ENCODE data around the gene B9D1. TPM values are rescaled to one million over a fixed set of nuclear protein-coding genes. Genes with fewer than 3 reads are reported as not detected.

B9D1 gene
- total and polyA plus RNA-seq, 9 of the 15 experiments (the other 6 are each of a cell fraction or from before 2014, with no cell fraction given) = 8.9 to 28.0 (median 17.9) TPM

DNA sequence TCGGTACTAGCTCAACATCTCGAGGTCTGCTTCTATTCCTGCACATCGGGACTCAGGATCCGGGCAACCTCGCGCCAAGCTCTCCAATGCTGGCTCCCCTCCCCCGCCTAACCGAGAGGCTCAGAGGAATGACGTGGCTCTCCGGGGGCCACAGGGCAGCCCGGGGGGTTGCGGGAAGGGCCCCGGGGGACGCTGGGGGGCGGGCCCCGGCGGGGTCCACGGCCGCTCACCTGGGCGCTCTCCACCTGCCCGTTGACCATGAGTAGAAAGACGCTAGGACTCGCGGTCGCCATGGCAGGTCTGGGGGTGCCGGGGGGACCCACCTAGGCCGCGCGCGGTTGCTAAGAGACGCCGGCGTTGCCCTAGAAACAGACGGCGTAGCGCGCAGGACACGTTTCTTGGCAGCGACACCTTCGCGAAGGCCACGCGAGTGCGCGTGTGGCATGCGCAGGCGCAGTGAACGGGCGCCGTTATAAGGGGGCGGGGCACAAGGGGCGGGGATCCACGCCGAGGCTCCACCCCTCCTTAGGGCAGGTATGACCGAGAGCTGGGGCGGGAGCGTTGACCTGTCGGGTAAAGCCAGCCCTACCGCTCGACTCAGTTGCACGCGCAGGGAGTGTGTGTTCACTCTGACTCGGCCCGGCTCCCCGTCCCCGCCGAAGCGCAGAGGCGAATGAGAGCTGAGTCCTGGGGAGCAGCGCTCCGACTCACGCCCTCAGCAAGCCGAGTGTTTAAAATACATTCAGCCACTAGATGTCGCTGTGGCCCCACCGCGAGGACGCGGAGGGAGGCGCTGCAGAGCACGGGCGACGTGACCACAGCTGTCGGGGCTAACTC, at the start of gene B9D1 (continued):
- TF ChIP-seq TBP (optimal IDR thresholded peaks at IDR 0.05; ENCODE audit: low read depth, low read length) (peak; percentile 46), GABPB1 (CRISPR knock-in tag; IDR thresholded peaks at IDR 0.05) (peak; percentile 66), RBFOX2 (IDR thresholded peaks at IDR 0.05; ENCODE audit: low read depth, low read length) (peak; percentile 67), TEAD1 (CRISPR knock-in tag; IDR thresholded peaks at IDR 0.05) (peak in 1 of 2 experiments; percentile 45; a peak in 1 of 4 replicates), CTBP1 (IDR thresholded peaks at IDR 0.05; ENCODE audit: borderline replicate concordance) (peak; percentile 24; the same call in 1 of the 2 replicates), ZC3H8 (IDR thresholded peaks at IDR 0.05) (no peak), HMG20B (CRISPR knock-in tag; IDR thresholded peaks at IDR 0.05) (no peak), ATF1 (CRISPR knock-in tag; IDR thresholded peaks at IDR 0.05) (peak; percentile 23; the same call in 1 of the 2 replicates), ATF1 (tag; IDR thresholded peaks at IDR 0.05) (peak; percentile 74)
- TF ChIP-seq, protein P1, sequence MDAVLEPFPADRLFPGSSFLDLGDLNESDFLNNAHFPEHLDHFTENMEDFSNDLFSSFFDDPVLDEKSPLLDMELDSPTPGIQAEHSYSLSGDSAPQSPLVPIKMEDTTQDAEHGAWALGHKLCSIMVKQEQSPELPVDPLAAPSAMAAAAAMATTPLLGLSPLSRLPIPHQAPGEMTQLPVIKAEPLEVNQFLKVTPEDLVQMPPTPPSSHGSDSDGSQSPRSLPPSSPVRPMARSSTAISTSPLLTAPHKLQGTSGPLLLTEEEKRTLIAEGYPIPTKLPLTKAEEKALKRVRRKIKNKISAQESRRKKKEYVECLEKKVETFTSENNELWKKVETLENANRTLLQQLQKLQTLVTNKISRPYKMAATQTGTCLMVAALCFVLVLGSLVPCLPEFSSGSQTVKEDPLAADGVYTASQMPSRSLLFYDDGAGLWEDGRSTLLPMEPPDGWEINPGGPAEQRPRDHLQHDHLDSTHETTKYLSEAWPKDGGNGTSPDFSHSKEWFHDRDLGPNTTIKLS (IDR thresholded peaks at IDR 0.05; ENCODE audit: borderline replicate concordance, low read depth) = peak; percentile 47; the same call in 1 of the 2 replicates
- TF ChIP-seq, protein P2, sequence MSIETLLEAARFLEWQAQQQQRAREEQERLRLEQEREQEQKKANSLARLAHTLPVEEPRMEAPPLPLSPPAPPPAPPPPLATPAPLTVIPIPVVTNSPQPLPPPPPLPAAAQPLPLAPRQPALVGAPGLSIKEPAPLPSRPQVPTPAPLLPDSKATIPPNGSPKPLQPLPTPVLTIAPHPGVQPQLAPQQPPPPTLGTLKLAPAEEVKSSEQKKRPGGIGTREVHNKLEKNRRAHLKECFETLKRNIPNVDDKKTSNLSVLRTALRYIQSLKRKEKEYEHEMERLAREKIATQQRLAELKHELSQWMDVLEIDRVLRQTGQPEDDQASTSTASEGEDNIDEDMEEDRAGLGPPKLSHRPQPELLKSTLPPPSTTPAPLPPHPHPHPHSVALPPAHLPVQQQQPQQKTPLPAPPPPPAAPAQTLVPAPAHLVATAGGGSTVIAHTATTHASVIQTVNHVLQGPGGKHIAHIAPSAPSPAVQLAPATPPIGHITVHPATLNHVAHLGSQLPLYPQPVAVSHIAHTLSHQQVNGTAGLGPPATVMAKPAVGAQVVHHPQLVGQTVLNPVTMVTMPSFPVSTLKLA (conservative IDR thresholded peaks at IDR 0.05) = peak; percentile 86 to 90
- TF ChIP-seq, protein P3, sequence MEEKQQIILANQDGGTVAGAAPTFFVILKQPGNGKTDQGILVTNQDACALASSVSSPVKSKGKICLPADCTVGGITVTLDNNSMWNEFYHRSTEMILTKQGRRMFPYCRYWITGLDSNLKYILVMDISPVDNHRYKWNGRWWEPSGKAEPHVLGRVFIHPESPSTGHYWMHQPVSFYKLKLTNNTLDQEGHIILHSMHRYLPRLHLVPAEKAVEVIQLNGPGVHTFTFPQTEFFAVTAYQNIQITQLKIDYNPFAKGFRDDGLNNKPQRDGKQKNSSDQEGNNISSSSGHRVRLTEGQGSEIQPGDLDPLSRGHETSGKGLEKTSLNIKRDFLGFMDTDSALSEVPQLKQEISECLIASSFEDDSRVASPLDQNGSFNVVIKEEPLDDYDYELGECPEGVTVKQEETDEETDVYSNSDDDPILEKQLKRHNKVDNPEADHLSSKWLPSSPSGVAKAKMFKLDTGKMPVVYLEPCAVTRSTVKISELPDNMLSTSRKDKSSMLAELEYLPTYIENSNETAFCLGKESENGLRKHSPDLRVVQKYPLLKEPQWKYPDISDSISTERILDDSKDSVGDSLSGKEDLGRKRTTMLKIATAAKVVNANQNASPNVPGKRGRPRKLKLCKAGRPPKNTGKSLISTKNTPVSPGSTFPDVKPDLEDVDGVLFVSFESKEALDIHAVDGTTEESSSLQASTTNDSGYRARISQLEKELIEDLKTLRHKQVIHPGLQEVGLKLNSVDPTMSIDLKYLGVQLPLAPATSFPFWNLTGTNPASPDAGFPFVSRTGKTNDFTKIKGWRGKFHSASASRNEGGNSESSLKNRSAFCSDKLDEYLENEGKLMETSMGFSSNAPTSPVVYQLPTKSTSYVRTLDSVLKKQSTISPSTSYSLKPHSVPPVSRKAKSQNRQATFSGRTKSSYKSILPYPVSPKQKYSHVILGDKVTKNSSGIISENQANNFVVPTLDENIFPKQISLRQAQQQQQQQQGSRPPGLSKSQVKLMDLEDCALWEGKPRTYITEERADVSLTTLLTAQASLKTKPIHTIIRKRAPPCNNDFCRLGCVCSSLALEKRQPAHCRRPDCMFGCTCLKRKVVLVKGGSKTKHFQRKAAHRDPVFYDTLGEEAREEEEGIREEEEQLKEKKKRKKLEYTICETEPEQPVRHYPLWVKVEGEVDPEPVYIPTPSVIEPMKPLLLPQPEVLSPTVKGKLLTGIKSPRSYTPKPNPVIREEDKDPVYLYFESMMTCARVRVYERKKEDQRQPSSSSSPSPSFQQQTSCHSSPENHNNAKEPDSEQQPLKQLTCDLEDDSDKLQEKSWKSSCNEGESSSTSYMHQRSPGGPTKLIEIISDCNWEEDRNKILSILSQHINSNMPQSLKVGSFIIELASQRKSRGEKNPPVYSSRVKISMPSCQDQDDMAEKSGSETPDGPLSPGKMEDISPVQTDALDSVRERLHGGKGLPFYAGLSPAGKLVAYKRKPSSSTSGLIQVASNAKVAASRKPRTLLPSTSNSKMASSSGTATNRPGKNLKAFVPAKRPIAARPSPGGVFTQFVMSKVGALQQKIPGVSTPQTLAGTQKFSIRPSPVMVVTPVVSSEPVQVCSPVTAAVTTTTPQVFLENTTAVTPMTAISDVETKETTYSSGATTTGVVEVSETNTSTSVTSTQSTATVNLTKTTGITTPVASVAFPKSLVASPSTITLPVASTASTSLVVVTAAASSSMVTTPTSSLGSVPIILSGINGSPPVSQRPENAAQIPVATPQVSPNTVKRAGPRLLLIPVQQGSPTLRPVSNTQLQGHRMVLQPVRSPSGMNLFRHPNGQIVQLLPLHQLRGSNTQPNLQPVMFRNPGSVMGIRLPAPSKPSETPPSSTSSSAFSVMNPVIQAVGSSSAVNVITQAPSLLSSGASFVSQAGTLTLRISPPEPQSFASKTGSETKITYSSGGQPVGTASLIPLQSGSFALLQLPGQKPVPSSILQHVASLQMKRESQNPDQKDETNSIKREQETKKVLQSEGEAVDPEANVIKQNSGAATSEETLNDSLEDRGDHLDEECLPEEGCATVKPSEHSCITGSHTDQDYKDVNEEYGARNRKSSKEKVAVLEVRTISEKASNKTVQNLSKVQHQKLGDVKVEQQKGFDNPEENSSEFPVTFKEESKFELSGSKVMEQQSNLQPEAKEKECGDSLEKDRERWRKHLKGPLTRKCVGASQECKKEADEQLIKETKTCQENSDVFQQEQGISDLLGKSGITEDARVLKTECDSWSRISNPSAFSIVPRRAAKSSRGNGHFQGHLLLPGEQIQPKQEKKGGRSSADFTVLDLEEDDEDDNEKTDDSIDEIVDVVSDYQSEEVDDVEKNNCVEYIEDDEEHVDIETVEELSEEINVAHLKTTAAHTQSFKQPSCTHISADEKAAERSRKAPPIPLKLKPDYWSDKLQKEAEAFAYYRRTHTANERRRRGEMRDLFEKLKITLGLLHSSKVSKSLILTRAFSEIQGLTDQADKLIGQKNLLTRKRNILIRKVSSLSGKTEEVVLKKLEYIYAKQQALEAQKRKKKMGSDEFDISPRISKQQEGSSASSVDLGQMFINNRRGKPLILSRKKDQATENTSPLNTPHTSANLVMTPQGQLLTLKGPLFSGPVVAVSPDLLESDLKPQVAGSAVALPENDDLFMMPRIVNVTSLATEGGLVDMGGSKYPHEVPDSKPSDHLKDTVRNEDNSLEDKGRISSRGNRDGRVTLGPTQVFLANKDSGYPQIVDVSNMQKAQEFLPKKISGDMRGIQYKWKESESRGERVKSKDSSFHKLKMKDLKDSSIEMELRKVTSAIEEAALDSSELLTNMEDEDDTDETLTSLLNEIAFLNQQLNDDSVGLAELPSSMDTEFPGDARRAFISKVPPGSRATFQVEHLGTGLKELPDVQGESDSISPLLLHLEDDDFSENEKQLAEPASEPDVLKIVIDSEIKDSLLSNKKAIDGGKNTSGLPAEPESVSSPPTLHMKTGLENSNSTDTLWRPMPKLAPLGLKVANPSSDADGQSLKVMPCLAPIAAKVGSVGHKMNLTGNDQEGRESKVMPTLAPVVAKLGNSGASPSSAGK (IDR thresholded peaks at IDR 0.05) = peak; percentile 57

Measured in K562 (cell line).